ENCODE measurements around the gene KIAA1755. TPM values are rescaled to one million over a fixed set of nuclear protein-coding genes. Genes with fewer than 3 reads are reported as not detected.

The KIAA1755 gene
- total and polyA plus RNA-seq, 2 donors (not counting 1 experiment from before 2014, with no cell fraction given): not detected

GRCh38 chr20:38306379-38306778 is 45.8 kb upstream of the KIAA1755 start:
- POLR2A ChIA-PET: no interaction called here

GRCh38 chr20:38305541-38305940 is 45.0 kb upstream of the KIAA1755 start:
- TF ChIP-seq EZH2 (IDR thresholded peaks at IDR 0.05; ENCODE audit: borderline replicate concordance, insufficient read depth, low read depth, low read length, poor library complexity, severe bottlenecking): no peak
- no peak for TF ChIP-seq CTCF (IDR thresholded peaks at IDR 0.05)
- Histone ChIP-seq H3K27me3 (replicated peaks in 1 of 4; ENCODE audit: control extremely low read depth in 1 of 4, control insufficient read depth in 3 of 4, insufficient read depth in 4 of 4, low read length in 3 of 4) (peaks cover 0 to 40% (median 18%) of the 10 kb centered on the region in 4 experiments), H3K9me3 (ENCODE audit: control extremely low read depth in 1 of 3, control insufficient read depth in 2 of 3, insufficient read depth in 1 of 3, low read length in 2 of 3) (peaks cover 0 to 6% (median 0%) of the 10 kb centered on the region in 3 donors), H3K4me2 (replicated peaks; ENCODE audit: low read depth, low read length, poor library complexity, severe bottlenecking) (no peak overlapping the region), H3K36me3 (replicated peaks in 1 of 2; ENCODE audit: control extremely low read depth in 1 of 2, control insufficient read depth in 1 of 2, extremely low read depth in 1 of 2, insufficient read depth in 2 of 2, low read length in 1 of 2) (no peaks in the 10 kb centered on the region), H3K4me3 (ENCODE audit: control extremely low read depth in 1 of 5, extremely low read depth in 1 of 5, insufficient read depth in 1 of 5, low read depth in 2 of 5, low read length in 4 of 5) (no peak overlapping the region), H4K20me1 (ENCODE audit: control insufficient read depth, insufficient read depth, low read length, poor library complexity, severe bottlenecking) (no peaks in the 10 kb centered on the region), H2AFZ (ENCODE audit: insufficient read depth, low read depth, low read length, poor library complexity, severe bottlenecking) (no peak overlapping the region), H3K79me2 (ENCODE audit: control insufficient read depth, insufficient read depth, low read length) (no peaks in the 10 kb centered on the region), H3K27ac (ENCODE audit: low read length in 2 of 2) (no peak overlapping the region), H3K9ac (ENCODE audit: low read length) (no peak overlapping the region), H3K4me1 (ENCODE audit: control insufficient read depth in 2 of 2, insufficient read depth in 2 of 2, low read length in 2 of 2) (peaks cover 4 to 8% of the 10 kb centered on the region in 2 donors)
- CTCF ChIA-PET: no interaction called here
- intact Hi-C loops (cut with micrococcal nuclease): no loop called here
- ATAC-seq (ENCODE audit: low read depth) (no peak), DNase-seq (no peak)
- Mint-ChIP-seq H3K4me1 (peaks cover 12% of the 10 kb centered on the region), H3K9me3 (ENCODE audit: insufficient read depth) (no peaks in the 10 kb centered on the region), H3K27me3 (peaks cover 71% of the 10 kb centered on the region), H3K27ac (no peak overlapping the region), H3K4me3 (no peak overlapping the region)
- POLR2A ChIA-PET: no interaction called here
- no CpG with 5 or more reads among the region's 4 CpGs for WGBS (ENCODE audit: insufficient coverage)

More at GRCh38 chr20:38306379-38306778, 45.8 kb upstream of the KIAA1755 start:
- Mint-ChIP-seq H3K27me3 (peaks cover 73% of the 10 kb centered on the region), H3K9me3 (ENCODE audit: insufficient read depth) (no peaks in the 10 kb centered on the region), H3K27ac (no peak overlapping the region), H3K4me3 (no peak overlapping the region), H3K4me1 (peaks cover 12% of the 10 kb centered on the region)
- CTCF ChIA-PET: no interaction called here
- Histone ChIP-seq H3K4me1 (ENCODE audit: control insufficient read depth in 2 of 2, insufficient read depth in 2 of 2, low read length in 2 of 2) (peaks cover 4 to 8% of the 10 kb centered on the region in 2 donors), H3K9me3 (ENCODE audit: control extremely low read depth in 1 of 3, control insufficient read depth in 2 of 3, insufficient read depth in 1 of 3, low read length in 2 of 3) (peaks cover 0 to 6% (median 0%) of the 10 kb centered on the region in 3 donors), H3K4me2 (replicated peaks; ENCODE audit: low read depth, low read length, poor library complexity, severe bottlenecking) (no peak overlapping the region), H3K27me3 (replicated peaks in 1 of 4; ENCODE audit: control extremely low read depth in 1 of 4, control insufficient read depth in 3 of 4, insufficient read depth in 4 of 4, low read length in 3 of 4) (peaks cover 0 to 35% (median 16%) of the 10 kb centered on the region in 4 experiments), H4K20me1 (ENCODE audit: control insufficient read depth, insufficient read depth, low read length, poor library complexity, severe bottlenecking) (no peaks in the 10 kb centered on the region), H3K9ac (ENCODE audit: low read length) (no peak overlapping the region), H3K4me3 (ENCODE audit: control extremely low read depth in 1 of 5, extremely low read depth in 1 of 5, insufficient read depth in 1 of 5, low read depth in 2 of 5, low read length in 4 of 5) (no peak overlapping the region), H2AFZ (ENCODE audit: insufficient read depth, low read depth, low read length, poor library complexity, severe bottlenecking) (no peak overlapping the region), H3K36me3 (replicated peaks in 1 of 2; ENCODE audit: control extremely low read depth in 1 of 2, control insufficient read depth in 1 of 2, extremely low read depth in 1 of 2, insufficient read depth in 2 of 2, low read length in 1 of 2) (no peaks in the 10 kb centered on the region), H3K79me2 (ENCODE audit: control insufficient read depth, insufficient read depth, low read length) (no peaks in the 10 kb centered on the region), H3K27ac (ENCODE audit: low read length in 2 of 2) (no peak overlapping the region)
- intact Hi-C loops (cut with micrococcal nuclease): no loop called here
- DNase-seq: no peak
- WGBS (ENCODE audit: insufficient coverage): 89% methylated on average over 3 of the region's 6 CpGs
- TF ChIP-seq CTCF (IDR thresholded peaks at IDR 0.05) (no peak), EZH2 (IDR thresholded peaks at IDR 0.05; ENCODE audit: borderline replicate concordance, insufficient read depth, low read depth, low read length, poor library complexity, severe bottlenecking) (no peak)
- no peak for ATAC-seq (ENCODE audit: low read depth)
